Nephron progenitor cell (in vitro differentiated cells): Measurements from ENCODE around the gene ANKRD34A.

Experiments used
- DNase-seq: peaks from one replicate; pipeline ENCODE4 v3.0.0; 2021
- H3K27ac Mint-ChIP-seq: 2 replicates; pipeline ENCODE4 v1.8.0; 2021; ENCODE audit warnings: mild to moderate bottlenecking, moderate library complexity, mixed read lengths
- H3K27me3 Mint-ChIP-seq: 2 replicates; pipeline ENCODE4 v1.8.0; 2021; ENCODE audit warnings: mild to moderate bottlenecking, low read depth, mixed read lengths; ENCODE audit not compliant: poor library complexity
- H3K36me3 Mint-ChIP-seq: 2 replicates; pipeline ENCODE4 v1.8.0; 2021; ENCODE audit warnings: low read depth, mixed read lengths
- H3K4me1 Mint-ChIP-seq: 2 replicates; pipeline ENCODE4 v1.8.0; 2021; ENCODE audit warnings: mixed read lengths
- H3K4me3 Mint-ChIP-seq: 2 replicates; pipeline ENCODE4 v1.8.0; 2021; ENCODE audit warnings: mild to moderate bottlenecking, moderate library complexity, mixed read lengths
- H3K9me3 Mint-ChIP-seq: 2 replicates; pipeline ENCODE4 v1.8.0; 2021; ENCODE audit warnings: mild to moderate bottlenecking, moderate library complexity, mixed read lengths
- CTCF ChIP-seq: fragments of 200-600 bp; sonication (generic); IDR thresholded peaks from 2 replicates; pipeline ENCODE4 v1.5.0; 2021; ENCODE audit warnings: antibody characterized with exemption

ANKRD34A gene

GRCh38 chr1:145960468-145961108, 3.8 kb downstream of the ANKRD34A start:
- TF ChIP-seq CTCF: peak; percentile 3
- Mint-ChIP-seq H3K4me3 (peak overlapping the region; percentile 94), H3K27ac (peak overlapping the region; percentile 93), H3K27me3 (peaks cover 59% of the 10 kb centered on the region), H3K9me3 (no peaks in the 10 kb centered on the region), H3K36me3 (no peaks in the 10 kb centered on the region), H3K4me1 (peaks cover 81% of the 10 kb centered on the region)
- peak; percentile 89 for DNase-seq

- no peak for DNase-seq
- Mint-ChIP-seq H3K27me3 (peaks cover 62% of the 10 kb centered on the region), H3K27ac (no peak overlapping the region)
These were observed 4.4 kb downstream of the ANKRD34A start for GRCh38 chr1:145959957-145960467.

GRCh38 chr1:145959333-145959732, 5.0 kb downstream of the ANKRD34A start:
- H3K4me1 Mint-ChIP-seq: peaks cover 84% of the 10 kb centered on the region
- DNase-seq: no peak
- H3K27me3 Mint-ChIP-seq: peaks cover 61% of the 10 kb centered on the region
- peak overlapping the region; percentile 94 for H3K4me3 Mint-ChIP-seq
- H3K36me3 Mint-ChIP-seq: no peaks in the 10 kb centered on the region
- H3K9me3 Mint-ChIP-seq: no peaks in the 10 kb centered on the region
- no peak for TF ChIP-seq CTCF
- H3K27ac Mint-ChIP-seq: no peak overlapping the region

More at GRCh38 chr1:145959957-145960467, 4.4 kb downstream of the ANKRD34A start:
- Mint-ChIP-seq H3K4me1 (peaks cover 83% of the 10 kb centered on the region), H3K9me3 (no peaks in the 10 kb centered on the region), H3K4me3 (peak overlapping the region; percentile 94), H3K36me3 (no peaks in the 10 kb centered on the region)
- no peak for TF ChIP-seq CTCF

GRCh38 chr1:145958734-145959133, 5.6 kb downstream of the ANKRD34A start:
- no peak overlapping the region for H3K27ac Mint-ChIP-seq
- H3K9me3 Mint-ChIP-seq: no peaks in the 10 kb centered on the region
- H3K27me3 Mint-ChIP-seq: peaks cover 56% of the 10 kb centered on the region
- H3K36me3 Mint-ChIP-seq: no peaks in the 10 kb centered on the region
- peak overlapping the region; percentile 94 for H3K4me3 Mint-ChIP-seq
- DNase-seq: no peak
- no peak for TF ChIP-seq CTCF
- H3K4me1 Mint-ChIP-seq: peaks cover 81% of the 10 kb centered on the region

- peaks cover 70% of the 10 kb centered on the region for H3K4me1 Mint-ChIP-seq
- peak; percentile 94 for DNase-seq
- H3K36me3 Mint-ChIP-seq: no peaks in the 10 kb centered on the region
- peak within 1 kb of the TSS; percentile 94 for H3K4me3 Mint-ChIP-seq
- no peak for TF ChIP-seq CTCF
- no peaks in the 10 kb centered on the region for H3K9me3 Mint-ChIP-seq
- H3K27ac Mint-ChIP-seq: peak within 1 kb of the TSS; percentile 47
- peaks cover 49% of the 10 kb centered on the region for H3K27me3 Mint-ChIP-seq
These were observed 6.7 kb downstream of the ANKRD34A start, which contains the start of gene LIX1L for GRCh38 chr1:145957443-145958319. Gene LIX1L (minus strand): TSS chr1:145958017. CDS start chr1:145957927, 90 bp downstream.
